ENCODE data around the gene FNBP1. TPM values are rescaled to one million over a fixed set of nuclear protein-coding genes. Genes with fewer than 3 reads are reported as not detected.

Gene FNBP1
- total RNA-seq, 1 experiment from 2014 or later, result 30.8 TPM

DNA sequence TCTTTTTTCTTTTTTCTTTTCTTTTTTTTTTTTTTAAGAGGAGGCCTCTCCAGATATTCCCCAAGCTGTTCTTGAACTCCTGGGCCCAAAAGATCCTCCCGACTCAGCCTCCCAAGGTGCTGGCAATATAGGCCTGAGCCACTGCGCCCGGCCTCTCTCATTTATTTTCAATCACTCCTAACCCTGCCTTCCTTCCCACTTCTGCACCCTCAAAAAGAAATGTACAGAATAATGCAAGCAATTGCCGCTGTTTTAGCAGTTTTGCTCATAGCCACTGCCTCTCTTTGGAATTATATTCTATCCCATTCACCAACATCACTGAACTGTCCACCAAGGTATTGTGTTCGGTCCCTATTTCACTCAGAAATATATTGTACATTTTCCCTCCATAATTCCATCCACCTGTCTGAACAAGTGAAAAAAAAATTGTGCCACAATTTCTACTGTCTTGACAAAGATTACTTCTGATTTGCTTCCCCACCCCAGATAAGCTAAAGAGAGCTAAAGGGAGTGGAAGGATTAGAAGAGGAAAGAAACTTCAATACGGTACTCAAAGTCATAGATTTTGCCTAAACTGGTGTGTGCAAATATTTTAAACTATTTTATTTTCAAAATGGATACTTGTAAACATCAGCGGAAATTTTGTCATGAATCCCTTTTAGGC is 1.9 kb downstream of the FNBP1 start:
- no peaks in the 10 kb centered on the region for H3F3A ChIP-seq (ENCODE audit: low read length, unreplicated experiment)
- BruUV-seq (replicated peaks), result no TSS peak
- peak overlapping the region; percentile 85 for H3K4me3 ChIP-seq (ENCODE audit: low read length)
- no peaks in the 10 kb centered on the region for H3K9me3 ChIP-seq (ENCODE audit: low read length)
- peaks cover 34% of the 10 kb centered on the region for H3K4me1 ChIP-seq (ENCODE audit: insufficient read depth, low read length)
- peak overlapping the region; percentile 85 for H3K4me2 ChIP-seq (ENCODE audit: low read length)
- no peak for ATAC-seq
- H3K36me3 ChIP-seq (ENCODE audit: low read depth, low read length), result no peaks in the 10 kb centered on the region
- TF ChIP-seq EZH2 (IDR thresholded peaks at IDR 0.05; ENCODE audit: low read length, unreplicated experiment) (no peak), EZH2phosphoT487 (IDR thresholded peaks at IDR 0.05; ENCODE audit: borderline replicate concordance, low read length) (no peak)
- TF ChIP-seq, protein P1, sequence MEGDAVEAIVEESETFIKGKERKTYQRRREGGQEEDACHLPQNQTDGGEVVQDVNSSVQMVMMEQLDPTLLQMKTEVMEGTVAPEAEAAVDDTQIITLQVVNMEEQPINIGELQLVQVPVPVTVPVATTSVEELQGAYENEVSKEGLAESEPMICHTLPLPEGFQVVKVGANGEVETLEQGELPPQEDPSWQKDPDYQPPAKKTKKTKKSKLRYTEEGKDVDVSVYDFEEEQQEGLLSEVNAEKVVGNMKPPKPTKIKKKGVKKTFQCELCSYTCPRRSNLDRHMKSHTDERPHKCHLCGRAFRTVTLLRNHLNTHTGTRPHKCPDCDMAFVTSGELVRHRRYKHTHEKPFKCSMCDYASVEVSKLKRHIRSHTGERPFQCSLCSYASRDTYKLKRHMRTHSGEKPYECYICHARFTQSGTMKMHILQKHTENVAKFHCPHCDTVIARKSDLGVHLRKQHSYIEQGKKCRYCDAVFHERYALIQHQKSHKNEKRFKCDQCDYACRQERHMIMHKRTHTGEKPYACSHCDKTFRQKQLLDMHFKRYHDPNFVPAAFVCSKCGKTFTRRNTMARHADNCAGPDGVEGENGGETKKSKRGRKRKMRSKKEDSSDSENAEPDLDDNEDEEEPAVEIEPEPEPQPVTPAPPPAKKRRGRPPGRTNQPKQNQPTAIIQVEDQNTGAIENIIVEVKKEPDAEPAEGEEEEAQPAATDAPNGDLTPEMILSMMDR (conservative IDR thresholded peaks at IDR 0.05; ENCODE audit: low read depth, low read length), result no peak
- intact Hi-C loops (cut with micrococcal nuclease), result loop anchor here (2.0 to 5.0 kb wide), 2 partner anchors 72 to 154 kb away; no protein-coding TSS in a partner anchor
- CTCF ChIA-PET, result no interaction called here
- no peak for DNase-seq
- H3K79me2 ChIP-seq (ENCODE audit: low read length), result peaks cover 68% of the 10 kb centered on the region
- H2AFZ ChIP-seq (ENCODE audit: low read length), result no peak overlapping the region
- no peaks in the 10 kb centered on the region for H3K27me3 ChIP-seq (ENCODE audit: low read length)
- POLR2A ChIA-PET (ENCODE audit: unreplicated experiment), result interaction anchor here (0.6 kb wide), 2 partner anchors 27 to 32 kb away, joined by 4 to 7 read pairs; no protein-coding TSS in a partner anchor
- H3K9me2 ChIP-seq (replicated peaks; ENCODE audit: low read length), result no peaks in the 10 kb centered on the region
- peaks cover 12% of the 10 kb centered on the region; the same call in 1 of the 2 replicates for H4K20me1 ChIP-seq (ENCODE audit: low read length)
- H3K27ac ChIP-seq (ENCODE audit: low read length), result no peak overlapping the region
- peak overlapping the region; percentile 72; the same call in 1 of the 2 replicates for H3K9ac ChIP-seq (ENCODE audit: low read length)

DNA sequence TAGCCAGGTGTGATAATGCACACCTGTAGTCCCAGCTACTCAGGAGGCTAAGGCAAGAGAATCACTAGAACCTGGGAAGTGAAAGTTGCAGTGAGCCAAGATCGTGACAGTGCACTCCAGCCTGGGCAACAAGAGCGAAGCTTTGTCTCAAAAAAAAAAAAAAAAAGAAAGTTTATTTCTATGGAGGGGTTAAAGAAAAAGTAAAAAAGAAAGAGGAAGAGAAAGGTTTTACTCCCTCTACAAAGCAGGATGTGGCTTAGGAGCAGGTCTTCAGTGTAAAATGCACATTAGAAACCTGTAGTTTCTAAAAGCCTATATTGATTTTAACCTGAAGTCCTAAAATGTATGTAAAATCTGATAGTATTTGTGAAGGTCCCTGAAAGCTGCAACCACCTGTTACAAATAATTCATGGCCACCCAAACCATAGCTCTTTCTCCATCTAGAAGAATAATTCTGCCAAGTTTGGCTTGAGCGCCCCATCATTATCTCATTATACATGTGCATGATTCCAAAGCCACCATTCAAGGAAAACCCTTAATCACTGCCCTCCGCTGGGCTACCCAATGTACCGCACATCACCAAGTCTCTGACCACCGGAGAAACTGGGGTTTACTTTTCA is 3.4 kb downstream of the FNBP1 start:
- no peak overlapping the region for H3K4me3 ChIP-seq (ENCODE audit: low read length)
- H3K27me3 ChIP-seq (ENCODE audit: low read length), result no peaks in the 10 kb centered on the region
- ChIA-PET CTCF (interaction anchor here (0.5 kb wide), 1 partner anchor 59 kb away, joined by 3 read pairs; no protein-coding TSS in a partner anchor), POLR2A (ENCODE audit: unreplicated experiment) (no interaction called here)
- no peak overlapping the region for H2AFZ ChIP-seq (ENCODE audit: low read length)
- H3K9me3 ChIP-seq (ENCODE audit: low read length), result no peaks in the 10 kb centered on the region
- no peaks in the 10 kb centered on the region for H3F3A ChIP-seq (ENCODE audit: low read length, unreplicated experiment)
- H4K20me1 ChIP-seq (ENCODE audit: low read length), result peaks cover 12% of the 10 kb centered on the region; the same call in 1 of the 2 replicates
- H3K27ac ChIP-seq (ENCODE audit: low read length), result no peak overlapping the region
- H3K4me1 ChIP-seq (ENCODE audit: insufficient read depth, low read length), result peaks cover 33% of the 10 kb centered on the region
- no peak for ATAC-seq
- H3K9me2 ChIP-seq (replicated peaks; ENCODE audit: low read length), result no peaks in the 10 kb centered on the region
- peaks cover 83% of the 10 kb centered on the region for H3K79me2 ChIP-seq (ENCODE audit: low read length)
- no peaks in the 10 kb centered on the region for H3K36me3 ChIP-seq (ENCODE audit: low read depth, low read length)
- peak; percentile 12 for DNase-seq
- H3K4me2 ChIP-seq (ENCODE audit: low read length), result peak overlapping the region; percentile 19; the same call in 1 of the 2 replicates
- H3K9ac ChIP-seq (ENCODE audit: low read length), result no peak overlapping the region
- no peak for TF ChIP-seq EZH2phosphoT487 (IDR thresholded peaks at IDR 0.05; ENCODE audit: borderline replicate concordance, low read length)
- no peak for TF ChIP-seq EZH2 (IDR thresholded peaks at IDR 0.05; ENCODE audit: low read length, unreplicated experiment)
- TF ChIP-seq, protein P1 (conservative IDR thresholded peaks at IDR 0.05; ENCODE audit: low read depth, low read length), result peak; percentile 42; the same call in 1 of the 2 replicates
- intact Hi-C loops (cut with micrococcal nuclease), result loop anchor here (2.0 to 5.0 kb wide), 2 partner anchors 71 to 152 kb away; no protein-coding TSS in a partner anchor
- BruUV-seq (replicated peaks), result no TSS peak
